GM18951 (cell line): ENCODE data around the gene IL34.

ENCODE experiments used
- POLR2A ChIP-seq: IDR thresholded peaks from 4 replicates; pipeline ENCODE4 v1.6.1; 2011; ENCODE audit warnings: mild to moderate bottlenecking; ENCODE audit not compliant: insufficient read length, insufficient read depth; ENCODE audit errors: extremely low read depth
- in situ Hi-C: fragments of 300-500 bp; cut with MboI; formaldehyde crosslinking; loops from one replicate; pipeline ENCODE4 v1.12.0; 2022; ENCODE audit warnings: low sequenced_read_pairs, mixed read lengths, inconsistent platforms; ENCODE audit not compliant: unreplicated experiment

Gene IL34

GRCh38 chr16:70642633-70643032 is 3.7 kb upstream of the IL34 start:
- in situ Hi-C loops, result loop anchor here (25.0 kb wide), 1 partner anchor 480 kb away; the partner anchor contains the start of gene CLEC18C
- TF ChIP-seq POLR2A, result no peak

DNA sequence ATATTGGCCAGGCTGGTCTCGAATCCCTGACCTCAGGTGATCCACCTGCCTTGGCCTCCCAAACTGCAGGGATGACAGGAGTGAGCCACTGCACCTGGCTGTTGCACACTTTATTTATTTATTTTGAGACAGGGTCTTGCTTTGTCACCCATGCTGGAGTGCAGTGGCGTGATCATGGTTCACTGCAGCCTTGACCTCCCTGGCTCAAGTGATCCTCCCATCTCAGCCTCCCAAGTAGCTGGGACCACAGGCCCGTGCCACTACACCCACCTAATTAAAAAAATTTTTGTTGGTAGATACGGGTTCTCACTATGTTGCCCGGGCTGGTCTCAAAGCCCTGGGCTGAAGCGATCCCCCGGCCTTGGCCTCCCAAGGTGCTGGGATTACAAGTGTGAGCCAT is 3.1 kb upstream of the IL34 start:
- in situ Hi-C loops, result loop anchor here (25.0 kb wide), 1 partner anchor 481 kb away; the partner anchor contains the start of gene CLEC18C

DNA sequence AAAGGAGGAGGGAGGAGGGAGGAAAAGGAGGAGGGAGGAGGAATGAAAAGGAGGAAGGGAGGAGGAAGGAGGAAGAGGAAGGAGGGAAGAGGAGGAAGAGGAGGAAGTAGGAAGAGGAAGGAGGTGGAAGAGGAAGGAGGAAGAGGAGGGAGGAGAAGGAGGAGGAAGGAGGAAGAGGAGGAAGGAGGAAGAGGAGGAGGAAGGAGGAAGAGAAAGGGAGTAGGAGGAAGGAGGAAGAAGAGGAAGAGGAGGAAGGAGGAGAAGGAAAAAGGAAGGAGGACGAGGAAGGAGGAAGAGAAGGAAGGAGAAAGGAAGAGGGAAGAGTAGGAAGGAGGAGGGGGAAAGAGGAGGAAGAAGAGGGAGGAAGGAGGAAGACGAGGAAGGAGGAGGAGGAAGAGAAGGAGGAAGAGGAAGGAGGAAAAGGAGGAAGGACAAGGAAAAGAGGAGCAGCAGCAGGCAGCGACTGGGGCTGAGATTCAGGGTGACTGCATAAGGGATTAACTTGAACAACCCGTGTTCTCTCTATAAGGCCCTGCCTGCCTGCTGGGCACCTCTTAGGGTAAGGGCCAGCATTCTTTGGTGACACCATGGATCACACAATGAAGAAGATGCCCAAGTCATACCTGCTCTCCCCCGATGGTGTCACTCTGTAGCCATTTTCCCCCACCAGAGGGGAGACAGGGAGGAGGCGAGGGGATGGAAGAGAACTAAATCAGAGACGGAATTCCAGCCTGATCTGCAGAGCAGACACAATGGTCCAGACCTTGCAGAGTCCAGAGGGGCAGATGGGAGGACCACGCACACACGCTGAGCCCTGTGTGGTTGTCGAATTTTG is 1.4 kb upstream of the IL34 start:
- in situ Hi-C loops, result loop anchor here (25.0 kb wide), 1 partner anchor 483 kb away; the partner anchor contains the start of gene CLEC18C

GRCh38 chr16:70647441-70648359 is 1.3 kb downstream of the IL34 start:
- in situ Hi-C loops, result loop anchor here (25.0 kb wide), 1 partner anchor 485 kb away; the partner anchor contains the start of gene CLEC18C
- no peak for TF ChIP-seq POLR2A

More for the DNA sequence above, 1.4 kb upstream of the IL34 start:
- no peak for TF ChIP-seq POLR2A

DNA sequence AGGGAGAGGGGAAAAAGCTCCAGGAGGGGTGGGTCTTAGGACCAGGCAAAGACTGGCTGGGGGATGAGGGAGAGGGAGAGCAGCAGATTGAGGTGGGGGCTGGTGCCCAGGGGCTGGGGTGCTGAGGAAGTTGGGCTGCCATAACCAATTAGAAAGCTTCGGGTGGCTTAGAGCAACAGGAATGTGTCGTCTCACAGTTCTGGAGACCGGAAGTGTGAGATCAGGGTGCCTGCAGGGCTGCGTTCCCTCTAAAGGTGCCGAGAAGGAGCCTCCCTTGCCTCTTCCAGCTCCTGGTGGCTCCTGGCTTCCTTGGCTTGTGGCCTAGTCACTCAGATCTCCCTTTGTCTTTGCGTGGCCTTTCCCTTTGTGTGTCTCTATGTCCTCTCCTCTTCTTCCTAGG is 2.2 kb downstream of the IL34 start:
- in situ Hi-C loops, result loop anchor here (25.0 kb wide), 1 partner anchor 486 kb away; the partner anchor contains the start of gene CLEC18C
- no peak for TF ChIP-seq POLR2A

DNA sequence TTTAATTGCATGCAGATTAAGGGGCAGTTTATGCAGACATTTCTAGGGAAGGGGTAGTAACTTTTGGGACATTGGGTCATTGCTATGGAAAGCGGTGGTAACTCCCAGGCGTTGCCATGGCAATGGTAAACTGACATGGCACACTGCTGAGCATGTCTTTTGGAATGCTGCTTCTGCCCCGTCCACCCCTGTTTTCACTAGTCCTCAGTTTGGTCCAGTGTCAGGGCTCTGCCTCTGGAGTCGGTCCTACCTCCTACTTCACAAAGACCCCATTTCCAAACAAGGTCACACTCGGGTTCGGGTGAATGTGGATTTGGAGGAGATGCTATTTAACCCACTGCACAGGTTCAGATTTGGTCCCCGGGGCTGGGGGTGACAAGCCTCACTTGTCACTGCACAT is 2.9 kb downstream of the IL34 start:
- in situ Hi-C loops, result loop anchor here (25.0 kb wide), 1 partner anchor 487 kb away; the partner anchor contains the start of gene CLEC18C
- no peak for TF ChIP-seq POLR2A

DNA sequence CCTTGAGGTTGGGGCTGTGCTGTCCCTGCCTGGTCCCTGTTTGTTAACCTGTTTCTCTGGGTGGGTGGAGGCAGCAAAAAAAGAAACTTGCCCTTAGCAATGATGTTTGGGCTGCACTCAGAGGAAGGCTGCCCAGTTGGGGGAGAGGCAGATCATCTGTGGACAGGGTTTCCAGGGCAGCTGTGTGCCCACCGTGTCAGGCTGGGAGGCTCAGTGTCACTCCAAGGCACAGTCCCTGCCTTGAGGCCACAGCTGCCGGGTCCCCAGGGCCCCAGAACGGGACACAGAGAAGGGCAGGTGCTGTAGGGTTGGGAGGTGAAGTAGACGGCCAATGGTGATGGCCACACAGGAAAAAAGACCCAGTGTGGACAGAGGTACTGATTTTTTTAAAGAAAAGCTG is 3.9 kb downstream of the IL34 start:
- in situ Hi-C loops, result no loop called here
- TF ChIP-seq POLR2A, result no peak

- TF ChIP-seq POLR2A, result no peak
- in situ Hi-C loops, result no loop called here
These were observed 5.2 kb downstream of the IL34 start for GRCh38 chr16:70651524-70651923.

GRCh38 chr16:70652322-70652721 is 6.0 kb downstream of the IL34 start:
- in situ Hi-C loops, result no loop called here
- TF ChIP-seq POLR2A, result no peak

GRCh38 chr16:70653406-70653805 is 7.0 kb downstream of the IL34 start:
- no peak for TF ChIP-seq POLR2A
- in situ Hi-C loops, result no loop called here

- TF ChIP-seq POLR2A, result no peak
- in situ Hi-C loops, result no loop called here
These were observed 7.7 kb downstream of the IL34 start for GRCh38 chr16:70653809-70654771.

- no peak for TF ChIP-seq POLR2A
- in situ Hi-C loops, result no loop called here
These were observed 9.8 kb downstream of the IL34 start for GRCh38 chr16:70656065-70656711.
